CMK (cell line): ENCODE measurements around the gene TMEM131.
A peak's percentile ranks its signal among the peaks of the same experiment; 100 is the strongest.
"Not testable (repeated sequence)": the region's sequence is repeated elsewhere in the genome, so short reads cannot be mapped to it uniquely, and the experiment has no call there.

Experiments
- DNase-seq: peaks from one replicate; pipeline ENCODE4 v3.0.0-alpha.2; 2010; ENCODE audit warnings: low read depth

The TMEM131 gene

GRCh38 chr2:97995734-97996624 is at the start of gene TMEM131:
TSS of gene TMEM131 (minus strand) at chr2:97995948. CDS start at chr2:97995662, 286 bp downstream.
- peak; percentile 72 for DNase-seq

- DNase-seq, result not testable (repeated sequence)
Measured at GRCh38 chr2:98044730-98045129, 49.0 kb upstream of the TMEM131 start.

DNA sequence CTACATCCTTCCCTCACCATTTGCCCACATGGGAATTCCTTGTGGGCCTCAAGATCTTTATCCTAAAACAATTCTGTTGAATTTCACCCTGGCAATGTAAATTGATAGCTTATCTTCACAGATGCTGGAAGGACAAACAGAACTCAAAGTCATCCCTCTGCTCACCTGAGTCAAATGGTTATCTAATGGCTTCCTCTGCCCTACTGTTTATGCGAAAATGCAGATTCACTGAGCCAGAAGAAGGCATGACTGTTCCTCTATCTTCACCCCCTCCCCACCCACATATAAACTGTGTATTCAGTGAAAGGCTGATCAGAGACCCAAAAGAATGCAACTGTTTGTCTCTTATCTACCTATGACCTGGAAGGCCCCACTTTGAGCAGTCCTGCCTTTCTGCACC is 47.4 kb upstream of the TMEM131 start:
- DNase-seq, result no peak

- no peak for DNase-seq
Measured at GRCh38 chr2:98040331-98040939, 44.7 kb upstream of the TMEM131 start.

DNA sequence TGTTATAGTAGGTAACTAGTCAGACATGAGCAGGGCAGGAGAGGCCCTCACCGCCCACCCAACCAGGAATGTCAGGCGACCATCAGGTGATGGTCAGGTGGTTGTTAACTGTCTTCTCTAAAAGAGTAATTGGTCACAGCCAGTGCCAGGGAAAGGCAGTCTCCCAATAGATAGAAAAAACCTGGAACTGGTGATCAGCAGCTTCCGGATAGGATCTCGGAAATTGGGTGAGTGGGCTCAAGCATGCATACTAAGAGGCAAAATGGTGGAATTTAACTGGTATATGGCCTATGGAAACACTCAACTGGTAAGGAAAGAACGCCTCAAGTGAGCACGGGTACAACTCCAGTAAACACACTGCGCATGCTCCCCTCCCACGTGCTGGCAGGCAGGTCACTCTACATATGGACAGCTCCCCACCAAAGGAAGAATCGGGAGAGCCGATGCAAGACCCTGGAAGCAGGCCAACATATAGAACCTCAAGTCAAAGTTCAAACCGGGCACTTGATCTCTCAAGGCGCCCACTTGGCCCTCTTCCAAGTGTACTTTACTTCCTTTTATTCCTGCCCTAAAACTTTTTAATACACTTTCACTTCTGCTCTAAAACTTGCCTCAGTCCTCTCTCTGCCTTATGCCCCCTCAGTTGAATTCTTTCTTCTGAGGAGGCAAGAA is 43.5 kb upstream of the TMEM131 start:
- DNase-seq, result no peak

- DNase-seq, result no peak
Measured at GRCh38 chr2:98037666-98038336, 42.1 kb upstream of the TMEM131 start.

GRCh38 chr2:98037206-98037605 is 41.5 kb upstream of the TMEM131 start:
- DNase-seq, result no peak

DNA sequence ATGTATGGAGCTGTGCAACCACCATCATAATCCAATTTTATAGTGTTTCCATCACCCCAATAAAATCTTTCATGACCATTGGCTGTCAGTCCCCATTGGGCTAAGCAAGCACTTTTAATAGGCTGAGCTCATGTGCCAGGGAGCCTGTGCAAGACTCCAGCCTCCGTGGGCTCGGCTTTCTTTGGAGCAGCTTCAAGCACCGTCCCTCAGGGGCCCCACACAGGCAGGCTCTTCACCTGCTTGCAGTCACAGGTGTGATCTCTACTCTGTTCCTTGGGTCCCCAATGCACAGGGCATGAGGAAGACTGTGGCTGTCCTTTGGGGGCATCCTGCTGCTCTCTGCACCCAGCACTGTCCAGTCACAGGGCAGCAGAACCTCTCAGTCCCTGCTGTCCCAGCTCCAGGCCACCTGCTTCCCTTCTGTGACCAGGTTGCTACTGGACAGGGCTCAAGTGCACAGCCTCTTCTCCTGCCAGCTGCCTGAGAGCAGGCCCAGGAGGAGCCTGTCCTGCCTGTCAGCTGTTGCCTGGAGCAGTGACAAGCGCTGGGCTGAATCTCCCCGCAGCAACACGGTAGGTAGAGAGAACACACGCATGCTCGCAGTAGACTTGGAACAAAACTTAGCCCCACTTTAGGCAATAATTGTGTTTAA is 40.7 kb upstream of the TMEM131 start:
- no peak for DNase-seq

DNA sequence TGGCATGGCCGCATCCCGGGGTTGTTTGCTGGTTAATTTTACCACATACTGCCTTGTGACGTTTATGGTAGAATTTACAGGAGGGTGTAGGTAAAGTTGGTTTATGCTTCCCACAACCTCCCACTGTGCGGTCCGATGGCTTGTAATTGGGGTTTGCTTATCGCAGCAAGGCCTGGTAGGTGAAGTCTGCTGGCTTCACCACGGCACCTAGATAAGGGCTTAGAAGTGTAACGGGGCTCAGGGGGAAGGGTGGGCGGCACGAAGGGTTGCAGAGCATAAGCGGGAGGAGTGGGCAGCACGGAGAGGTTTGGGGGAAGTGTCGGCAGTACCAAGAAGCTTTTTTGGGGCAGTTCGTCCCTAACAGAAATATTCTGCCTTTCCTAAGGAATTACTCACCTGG is 39.0 kb upstream of the TMEM131 start:
- DNase-seq, result no peak

DNA sequence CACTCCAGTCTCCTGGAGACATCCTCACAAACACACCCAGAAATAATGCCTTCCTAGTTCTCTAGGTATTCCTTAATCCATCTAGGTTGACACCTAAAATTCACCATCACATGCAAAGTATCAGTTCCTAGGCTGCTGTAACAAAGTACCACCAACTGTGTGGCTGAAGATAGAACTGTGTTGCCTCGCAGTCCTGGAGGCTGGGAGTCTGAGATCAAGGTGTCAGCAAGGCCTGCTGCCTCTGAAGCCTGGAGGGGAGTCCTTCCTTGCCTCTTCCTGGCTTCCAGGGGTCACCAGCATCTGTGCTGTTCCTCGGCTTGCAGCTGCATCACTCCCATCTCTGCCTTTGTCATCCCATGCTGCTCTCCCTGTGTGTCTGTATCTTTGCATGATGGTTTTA is 36.3 kb upstream of the TMEM131 start:
- no peak for DNase-seq

DNA sequence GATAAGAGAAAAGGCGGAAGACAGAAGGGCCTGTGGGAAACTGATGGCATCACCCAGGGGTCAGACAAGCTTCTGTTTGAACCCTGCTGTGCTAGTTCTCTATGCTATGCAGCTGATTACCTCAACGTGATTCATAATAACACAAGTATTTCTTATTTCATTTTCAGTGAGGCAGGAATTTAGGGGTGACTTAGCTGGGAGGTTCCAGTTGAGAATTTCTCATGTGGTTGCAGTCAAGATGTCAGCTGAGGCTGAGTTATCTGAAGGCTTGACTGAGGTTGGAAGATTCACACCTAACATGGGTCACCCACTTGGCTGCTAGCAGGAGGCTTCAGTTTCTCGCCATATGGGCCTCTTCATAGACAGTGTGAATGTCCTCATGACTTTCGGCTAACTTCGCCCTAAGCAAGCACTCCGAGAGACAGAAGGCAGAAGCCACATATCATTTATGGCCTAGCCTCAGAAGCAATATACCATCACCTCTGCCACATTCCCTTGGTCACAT is 34.0 kb upstream of the TMEM131 start:
- DNase-seq, result no peak

GRCh38 chr2:98028931-98029717 is 33.4 kb upstream of the TMEM131 start:
- no peak for DNase-seq

GRCh38 chr2:98028101-98028561 is 32.4 kb upstream of the TMEM131 start:
- no peak for DNase-seq

- DNase-seq, result no peak
Measured at GRCh38 chr2:98027538-98027937, 31.8 kb upstream of the TMEM131 start.

- peak; percentile 25 for DNase-seq
Measured at GRCh38 chr2:98026927-98027522, 31.3 kb upstream of the TMEM131 start.

DNA sequence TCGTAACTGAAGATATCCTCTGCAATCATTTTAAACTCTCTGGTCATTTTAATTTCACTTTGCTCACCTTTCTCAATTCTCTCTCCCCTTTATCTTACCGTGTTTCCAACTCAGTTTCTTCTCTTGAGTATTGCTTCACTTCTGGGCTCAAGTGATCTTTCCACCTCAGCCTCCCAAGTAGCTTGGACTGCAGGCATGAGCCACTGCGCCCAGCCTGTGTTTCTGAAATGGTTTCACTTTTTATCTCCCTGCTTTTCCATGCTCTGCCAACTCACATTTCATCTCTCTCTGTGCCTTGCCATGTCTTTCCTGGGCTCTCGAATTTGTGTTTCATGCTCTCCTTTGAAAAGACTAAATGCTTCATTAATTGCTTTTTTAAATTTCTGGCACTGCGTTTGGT is 30.5 kb upstream of the TMEM131 start:
- DNase-seq, result no peak

DNA sequence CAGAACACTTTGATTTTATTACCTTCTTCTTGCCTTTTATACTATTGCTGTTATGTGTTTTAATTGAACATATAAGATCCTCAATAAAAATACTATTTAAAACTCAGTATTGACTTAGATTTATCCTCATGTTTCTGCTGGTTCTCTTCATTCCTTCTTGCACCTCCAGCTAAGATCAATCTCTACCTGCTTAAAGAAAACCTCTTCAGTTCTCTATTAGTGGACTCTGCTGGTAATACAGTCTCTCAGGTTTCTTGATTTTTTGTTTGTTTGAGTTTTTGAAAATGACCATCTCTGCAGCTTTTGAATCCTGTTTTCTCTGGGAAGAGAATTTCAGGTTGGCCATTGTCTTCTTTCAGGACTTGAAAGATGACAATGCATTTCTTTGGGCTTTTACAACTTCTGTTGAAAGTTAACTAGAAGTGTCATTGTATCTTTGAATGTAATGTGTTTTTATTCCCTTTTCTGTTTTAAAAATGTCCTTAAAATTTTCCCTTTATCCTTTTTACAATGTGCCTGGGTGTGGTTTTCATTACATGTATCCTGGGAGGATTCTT is 29.8 kb upstream of the TMEM131 start:
- no peak for DNase-seq

DNA sequence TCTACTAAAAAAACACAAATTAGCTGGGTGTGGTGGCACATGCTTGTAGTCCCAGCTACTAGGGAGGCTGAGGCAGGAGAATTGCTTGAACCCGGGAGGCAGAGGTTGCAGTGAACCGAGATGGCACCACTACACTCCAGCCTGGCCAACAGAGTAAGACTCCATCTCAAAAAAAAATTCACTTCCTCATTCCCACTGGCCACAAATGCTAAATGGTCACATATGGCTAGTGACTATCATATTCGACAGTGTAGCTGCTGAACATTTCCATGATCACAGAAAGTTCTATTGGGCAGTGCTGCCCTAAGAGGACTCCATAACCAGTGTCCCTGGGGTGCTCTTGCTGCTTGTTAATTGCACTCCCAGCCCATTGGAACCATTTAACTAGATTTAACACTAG is 26.3 kb upstream of the TMEM131 start:
- DNase-seq, result not testable (repeated sequence)

DNA sequence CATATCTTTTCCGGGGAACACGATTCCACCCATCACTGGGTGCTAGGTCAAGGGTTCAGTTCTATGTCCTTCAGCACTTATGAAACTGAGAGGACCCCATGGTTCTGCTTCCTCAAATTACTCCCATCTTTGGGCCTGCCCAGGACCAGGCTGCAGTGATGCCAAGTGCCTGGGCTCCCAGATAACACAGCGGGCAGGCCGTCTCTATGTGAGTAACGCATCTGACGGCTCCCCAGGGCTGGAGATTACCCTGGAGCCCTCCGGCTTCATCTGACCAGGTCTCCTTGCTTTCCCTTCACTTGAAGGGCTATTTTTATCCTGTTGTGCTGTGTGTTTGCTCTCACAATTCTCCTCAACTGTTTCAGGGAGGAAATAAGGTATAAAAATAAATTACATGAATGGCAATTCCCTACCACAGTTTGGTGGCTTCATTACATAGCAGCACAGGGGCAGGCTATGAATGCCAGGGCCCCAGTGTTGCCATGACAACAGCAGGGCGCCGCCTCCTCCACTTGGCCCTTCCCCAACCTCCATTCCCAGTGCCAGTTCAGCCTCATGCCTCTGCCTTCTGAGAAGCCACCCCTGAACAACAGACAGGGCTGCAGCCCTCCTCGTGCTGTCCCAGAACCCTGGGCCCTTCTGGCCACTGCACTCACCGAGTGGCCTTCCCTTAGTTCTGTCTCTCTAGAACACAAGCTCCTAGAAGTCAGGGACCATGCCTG is 25.4 kb upstream of the TMEM131 start:
- DNase-seq, result no peak
